IPS-18a (cell line): ENCODE measurements around the gene PUM1.
"Not testable (repeated sequence)": the region's sequence is repeated elsewhere in the genome, so short reads cannot be mapped to it uniquely, and the experiment has no call there.

Experiments
- H3K27ac ChIP-seq: one replicate; pipeline ENCODE4 v1.5.1; 2013; ENCODE audit warnings: low read length
- H3K27me3 ChIP-seq: one replicate; pipeline ENCODE4 v1.6.1; 2013; ENCODE audit warnings: mild to moderate bottlenecking, low read length; ENCODE audit not compliant: control insufficient read depth, insufficient read depth
- H3K36me3 ChIP-seq: one replicate; pipeline ENCODE4 v1.6.1; 2013; ENCODE audit warnings: low read depth, low read length; ENCODE audit not compliant: control insufficient read depth
- H3K4me1 ChIP-seq: one replicate; pipeline ENCODE4 v1.6.1; 2013; ENCODE audit warnings: low read depth, low read length; ENCODE audit not compliant: control insufficient read depth
- H3K4me3 ChIP-seq: one replicate; pipeline ENCODE4 v1.5.1; 2013; ENCODE audit warnings: low read length
- H3K9ac ChIP-seq: one replicate; pipeline ENCODE4 v1.6.1; 2013; ENCODE audit warnings: mild to moderate bottlenecking, low read length, moderate library complexity
- H3K9me3 ChIP-seq: one replicate; pipeline ENCODE4 v1.6.1; 2013; ENCODE audit warnings: low read depth, low read length; ENCODE audit not compliant: control insufficient read depth

Gene PUM1

GRCh38 chr1:31095985-31096384 lies 30.5 kb upstream of the PUM1 start:
- H3K36me3 ChIP-seq: no peaks in the 10 kb centered on the region
- H3K27me3 ChIP-seq: no peaks in the 10 kb centered on the region
- no peak overlapping the region for H3K4me3 ChIP-seq
- H3K9ac ChIP-seq: no peak overlapping the region
- no peaks in the 10 kb centered on the region for H3K4me1 ChIP-seq
- H3K27ac ChIP-seq: no peak overlapping the region
- no peaks in the 10 kb centered on the region for H3K9me3 ChIP-seq

- Histone ChIP-seq H3K27ac (no peak overlapping the region), H3K36me3 (no peaks in the 10 kb centered on the region), H3K4me3 (no peak overlapping the region), H3K9ac (no peak overlapping the region), H3K27me3 (no peaks in the 10 kb centered on the region), H3K9me3 (no peaks in the 10 kb centered on the region), H3K4me1 (no peaks in the 10 kb centered on the region)
Measured at GRCh38 chr1:31095298-31095981, 29.9 kb upstream of the PUM1 start.

- H3K27ac ChIP-seq, H3K9ac ChIP-seq, H3K4me1 ChIP-seq, H3K36me3 ChIP-seq, H3K27me3 ChIP-seq, H3K9me3 ChIP-seq, H3K4me3 ChIP-seq: not testable (repeated sequence)
Measured at GRCh38 chr1:31088081-31088480, 22.6 kb upstream of the PUM1 start.

GRCh38 chr1:31084782-31085569 lies 19.5 kb upstream of the PUM1 start:
- H3K9ac ChIP-seq: no peak overlapping the region
- no peaks in the 10 kb centered on the region for H3K27me3 ChIP-seq
- peaks cover under 1% of the 10 kb centered on the region for H3K4me1 ChIP-seq
- no peak overlapping the region for H3K4me3 ChIP-seq
- no peaks in the 10 kb centered on the region for H3K9me3 ChIP-seq
- H3K36me3 ChIP-seq: no peaks in the 10 kb centered on the region
- no peak overlapping the region for H3K27ac ChIP-seq

GRCh38 chr1:31082385-31082784 lies 16.9 kb upstream of the PUM1 start:
- H3K9ac ChIP-seq: no peak overlapping the region
- peaks cover 4% of the 10 kb centered on the region for H3K4me1 ChIP-seq

GRCh38 chr1:31073044-31073443 lies 7.5 kb upstream of the PUM1 start:
- no peak overlapping the region for H3K27ac ChIP-seq
- H3K9ac ChIP-seq: no peak overlapping the region
- H3K9me3 ChIP-seq: no peaks in the 10 kb centered on the region
- no peaks in the 10 kb centered on the region for H3K36me3 ChIP-seq
- no peak overlapping the region for H3K4me3 ChIP-seq
- H3K4me1 ChIP-seq: peaks cover 3% of the 10 kb centered on the region
- H3K27me3 ChIP-seq: no peaks in the 10 kb centered on the region

More at GRCh38 chr1:31082385-31082784, 16.9 kb upstream of the PUM1 start:
- Histone ChIP-seq H3K9me3 (no peaks in the 10 kb centered on the region), H3K27ac (no peak overlapping the region), H3K4me3 (no peak overlapping the region), H3K36me3 (no peaks in the 10 kb centered on the region), H3K27me3 (no peaks in the 10 kb centered on the region)

- Histone ChIP-seq H3K9me3 (no peaks in the 10 kb centered on the region), H3K9ac (no peak overlapping the region)
Measured at GRCh38 chr1:31072304-31072746, 6.8 kb upstream of the PUM1 start.

GRCh38 chr1:31069392-31069791 lies 3.9 kb upstream of the PUM1 start:
- Histone ChIP-seq H3K4me3 (no peak overlapping the region), H3K9me3 (no peaks in the 10 kb centered on the region), H3K27me3 (no peaks in the 10 kb centered on the region), H3K9ac (no peak overlapping the region), H3K27ac (no peak overlapping the region), H3K36me3 (no peaks in the 10 kb centered on the region), H3K4me1 (peaks cover 3% of the 10 kb centered on the region)

More at GRCh38 chr1:31072304-31072746, 6.8 kb upstream of the PUM1 start:
- peaks cover 3% of the 10 kb centered on the region for H3K4me1 ChIP-seq
- no peak overlapping the region for H3K4me3 ChIP-seq
- H3K36me3 ChIP-seq: no peaks in the 10 kb centered on the region
- no peak overlapping the region for H3K27ac ChIP-seq
- H3K27me3 ChIP-seq: no peaks in the 10 kb centered on the region

- Histone ChIP-seq H3K4me1 (no peaks in the 10 kb centered on the region), H3K9ac (peak overlapping the region; percentile 100), H3K27ac (peak overlapping the region; percentile 99), H3K9me3 (no peaks in the 10 kb centered on the region), H3K36me3 (peaks cover 4% of the 10 kb centered on the region), H3K27me3 (no peaks in the 10 kb centered on the region), H3K4me3 (peak overlapping the region; percentile 100)
Measured at GRCh38 chr1:31064718-31065309, 703 bp downstream of the PUM1 start.

- Histone ChIP-seq H3K4me3 (peak overlapping the region; percentile 100), H3K27ac (peak overlapping the region; percentile 85), H3K36me3 (peaks cover 8% of the 10 kb centered on the region)
Measured at GRCh38 chr1:31064111-31064717, 1.3 kb downstream of the PUM1 start.

GRCh38 chr1:31063631-31064030 lies 1.9 kb downstream of the PUM1 start:
- H3K9me3 ChIP-seq: no peaks in the 10 kb centered on the region
- H3K4me3 ChIP-seq: peak overlapping the region; percentile 100
- peak overlapping the region; percentile 100 for H3K9ac ChIP-seq
- no peaks in the 10 kb centered on the region for H3K27me3 ChIP-seq
- H3K4me1 ChIP-seq: no peaks in the 10 kb centered on the region
- H3K36me3 ChIP-seq: peaks cover 14% of the 10 kb centered on the region
- peak overlapping the region; percentile 85 for H3K27ac ChIP-seq

More at GRCh38 chr1:31064111-31064717, 1.3 kb downstream of the PUM1 start:
- Histone ChIP-seq H3K9me3 (no peaks in the 10 kb centered on the region), H3K4me1 (no peaks in the 10 kb centered on the region), H3K27me3 (no peaks in the 10 kb centered on the region), H3K9ac (peak overlapping the region; percentile 100)
